T follicular helper cell (primary cell): Measurements from ENCODE around the gene PDGFA.

Experiments used
- DNase-seq: peaks from one replicate; pipeline ENCODE4 v3.0.0-alpha.2; 2020; ENCODE audit warnings: low read depth

PDGFA gene

DNA sequence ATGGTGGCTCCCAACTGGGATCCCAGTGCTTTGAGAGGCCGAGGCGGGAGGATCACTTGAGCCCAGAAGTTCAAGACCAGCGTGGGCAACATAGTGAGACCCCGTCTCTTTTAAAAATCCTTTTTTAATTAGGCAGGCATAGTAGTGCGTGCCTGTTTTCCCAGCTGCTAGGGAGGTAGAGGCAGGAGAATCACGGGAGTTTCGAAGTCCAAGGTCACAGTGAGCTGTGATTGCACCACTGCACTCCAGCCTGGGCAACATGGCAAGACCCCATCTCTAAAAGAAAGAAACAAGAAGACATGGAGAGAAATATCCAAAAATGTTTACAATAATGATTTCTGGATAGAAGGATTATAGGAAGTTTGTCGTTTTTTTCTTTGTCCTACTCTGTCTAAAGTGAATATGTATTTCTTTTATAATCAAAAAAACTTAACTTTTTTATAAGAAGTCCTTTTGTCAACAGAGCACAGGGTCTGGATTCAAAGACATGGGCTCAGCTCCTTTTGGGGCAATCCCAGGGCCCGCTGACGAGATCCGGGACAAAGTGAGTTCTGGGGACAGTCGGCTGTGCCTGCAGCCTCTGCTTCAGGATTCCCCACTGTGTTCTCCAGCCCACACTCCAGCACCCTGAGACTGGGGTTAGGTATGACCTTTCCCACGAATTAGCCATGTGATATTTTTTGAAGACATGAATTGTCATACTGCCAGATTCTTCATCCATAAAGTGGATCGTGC, 45.6 kb downstream of the PDGFA start:
- DNase-seq, result no peak

- no peak for DNase-seq
Measured at GRCh38 chr7:473211-473734, 46.4 kb downstream of the PDGFA start.

DNA sequence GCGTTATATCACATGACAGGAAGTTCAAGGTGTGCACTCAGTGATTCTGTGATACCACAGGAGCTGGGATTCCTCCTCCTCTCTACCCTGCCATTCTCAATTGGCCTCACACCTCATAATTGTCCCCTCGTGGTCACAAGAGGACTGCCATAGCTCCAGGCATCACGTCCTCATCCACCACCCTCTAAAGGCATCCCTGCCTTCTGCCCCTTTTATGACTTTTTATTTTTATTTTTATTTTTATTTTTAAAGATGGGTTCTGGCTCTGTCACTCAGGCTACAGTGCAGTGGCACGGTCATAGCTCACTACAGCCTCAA, 47.0 kb downstream of the PDGFA start:
- DNase-seq, result no peak

DNA sequence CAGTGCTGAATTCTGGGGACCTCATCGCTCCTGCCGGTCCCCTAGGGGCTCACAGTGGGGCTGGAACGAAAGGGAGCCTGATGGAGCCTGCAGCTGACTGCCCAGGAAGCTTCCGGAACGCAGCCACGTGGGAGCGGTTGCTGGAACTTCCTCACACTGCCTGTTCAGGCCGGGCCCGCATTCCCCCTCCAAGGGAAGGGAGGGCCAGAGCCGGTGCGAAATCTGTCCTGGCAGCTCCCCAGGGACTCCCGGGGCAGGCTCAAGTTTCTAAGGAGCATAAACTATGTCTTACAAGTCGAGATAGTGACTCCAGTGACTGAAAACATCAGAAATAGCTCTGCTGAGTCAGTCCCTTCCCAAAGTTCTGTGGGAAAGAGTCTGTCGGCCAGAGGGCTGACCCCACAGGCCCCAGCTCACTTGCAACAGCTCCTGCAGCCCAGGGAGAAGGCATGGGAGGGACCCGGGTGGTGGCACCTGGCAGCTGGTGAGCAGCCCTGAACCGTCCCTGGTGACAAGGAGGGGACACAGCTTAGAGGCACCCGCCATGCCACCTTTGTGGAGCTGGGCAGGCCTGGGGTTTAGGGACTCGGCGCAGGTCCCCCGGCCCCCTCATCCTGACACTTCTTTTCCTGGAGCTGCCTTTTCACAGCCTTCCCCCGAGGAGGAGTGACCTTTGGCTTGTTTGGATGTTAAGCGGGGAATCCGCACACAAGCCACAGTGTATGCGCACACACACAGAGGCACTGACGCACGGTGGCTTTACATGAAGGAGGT, 47.6 kb downstream of the PDGFA start:
- no peak for DNase-seq

GRCh38 chr7:471191-471865, 48.3 kb downstream of the PDGFA start:
- DNase-seq, result no peak

DNA sequence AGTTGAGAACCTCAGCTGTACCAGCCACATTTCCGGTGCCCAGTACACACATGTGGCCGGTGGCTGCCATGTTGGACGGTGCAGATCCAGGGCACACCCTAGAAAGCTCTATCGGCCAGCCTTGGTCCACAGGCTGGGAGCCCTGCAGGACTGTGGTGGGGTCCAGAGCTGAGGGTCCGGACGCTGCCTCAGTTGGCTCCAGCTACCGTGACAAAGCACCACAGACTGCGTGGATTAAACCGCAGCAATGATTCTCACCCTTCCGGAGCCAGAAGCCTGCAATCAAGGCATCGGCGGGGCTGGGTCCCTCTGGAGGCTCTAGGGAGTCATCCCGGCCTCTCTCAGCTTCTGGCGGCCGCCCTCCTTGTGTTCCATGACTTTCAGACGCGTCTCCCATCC, 50.1 kb downstream of the PDGFA start:
- DNase-seq, result no peak

DNA sequence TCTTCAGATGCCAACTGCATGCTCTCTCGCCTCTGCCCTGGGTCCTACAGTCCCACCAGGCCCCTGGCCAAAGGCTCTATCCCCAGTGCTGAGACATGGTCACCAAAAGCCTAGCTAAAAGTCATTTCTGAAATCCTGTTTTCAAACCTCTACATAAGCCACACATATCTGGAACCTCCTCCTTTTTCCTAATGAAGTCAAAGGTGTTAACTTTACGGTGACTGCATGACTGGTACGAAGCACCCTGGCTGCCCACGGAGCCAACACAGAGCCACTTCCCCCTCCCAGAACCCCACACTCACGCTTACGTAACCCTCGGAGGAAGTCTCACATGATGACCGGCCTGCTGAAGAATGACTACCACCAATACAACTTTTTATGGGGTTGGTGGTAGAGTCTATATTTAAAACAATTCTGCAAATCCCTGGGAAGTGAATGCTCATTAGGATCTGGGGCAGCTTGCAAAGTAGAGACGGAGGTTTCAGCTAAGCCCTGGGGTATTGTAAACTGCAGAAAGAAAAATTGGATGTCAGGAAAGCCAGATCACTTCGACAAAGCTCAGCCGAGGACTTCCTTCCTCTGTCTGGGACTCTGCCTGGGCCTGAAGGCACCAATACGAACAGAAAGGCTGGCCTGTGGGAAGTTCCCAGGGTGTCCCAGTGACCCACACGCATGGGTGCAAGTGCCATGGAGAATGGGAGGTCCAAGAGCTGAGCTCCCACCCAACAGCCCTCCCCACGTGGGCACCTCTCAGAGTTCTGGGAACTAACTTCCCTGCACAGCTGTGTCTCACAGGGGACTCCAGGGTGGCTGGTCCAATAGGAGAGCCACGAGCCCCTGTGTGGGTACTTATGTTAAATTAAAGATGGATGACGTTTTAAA, 50.7 kb downstream of the PDGFA start:
- no peak for DNase-seq

GRCh38 chr7:467856-468545, 51.6 kb downstream of the PDGFA start:
- DNase-seq, result no peak

GRCh38 chr7:467393-467828, 52.2 kb downstream of the PDGFA start:
- no peak for DNase-seq

- DNase-seq, result no peak
Measured at GRCh38 chr7:466465-467191, 53.0 kb downstream of the PDGFA start.

DNA sequence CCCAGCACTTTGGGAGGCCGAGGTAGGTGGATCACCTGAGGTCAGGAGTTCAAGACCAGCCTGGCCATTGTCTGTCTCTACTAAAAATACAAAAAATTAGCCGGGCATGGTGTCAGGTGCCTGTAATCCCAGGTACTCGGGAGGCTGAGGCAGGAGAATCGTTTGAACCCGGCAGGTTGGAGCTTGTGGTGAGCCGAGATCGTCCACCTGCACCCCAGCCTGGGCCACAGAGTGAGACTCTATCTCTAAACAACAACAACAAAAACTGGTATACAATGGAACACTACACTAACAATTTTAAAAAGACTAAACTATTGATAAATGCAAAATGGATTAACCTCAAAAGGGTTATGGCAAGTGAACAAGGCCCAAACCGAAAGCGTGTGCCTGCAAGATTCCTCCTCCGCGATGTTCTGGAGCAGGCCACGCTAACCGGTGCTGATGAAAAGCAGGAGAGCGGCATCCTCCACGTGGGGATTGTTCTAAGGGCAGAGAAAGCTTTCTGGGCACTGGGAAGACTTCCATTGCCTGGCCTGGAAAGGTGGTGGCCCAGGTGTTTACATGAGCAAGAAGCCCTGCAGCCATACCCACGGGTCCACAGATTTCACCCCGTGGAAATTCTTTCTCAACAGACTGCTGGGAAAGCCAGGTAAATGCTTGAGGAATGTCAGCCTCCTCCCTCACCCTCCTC, 53.8 kb downstream of the PDGFA start:
- no peak for DNase-seq

DNA sequence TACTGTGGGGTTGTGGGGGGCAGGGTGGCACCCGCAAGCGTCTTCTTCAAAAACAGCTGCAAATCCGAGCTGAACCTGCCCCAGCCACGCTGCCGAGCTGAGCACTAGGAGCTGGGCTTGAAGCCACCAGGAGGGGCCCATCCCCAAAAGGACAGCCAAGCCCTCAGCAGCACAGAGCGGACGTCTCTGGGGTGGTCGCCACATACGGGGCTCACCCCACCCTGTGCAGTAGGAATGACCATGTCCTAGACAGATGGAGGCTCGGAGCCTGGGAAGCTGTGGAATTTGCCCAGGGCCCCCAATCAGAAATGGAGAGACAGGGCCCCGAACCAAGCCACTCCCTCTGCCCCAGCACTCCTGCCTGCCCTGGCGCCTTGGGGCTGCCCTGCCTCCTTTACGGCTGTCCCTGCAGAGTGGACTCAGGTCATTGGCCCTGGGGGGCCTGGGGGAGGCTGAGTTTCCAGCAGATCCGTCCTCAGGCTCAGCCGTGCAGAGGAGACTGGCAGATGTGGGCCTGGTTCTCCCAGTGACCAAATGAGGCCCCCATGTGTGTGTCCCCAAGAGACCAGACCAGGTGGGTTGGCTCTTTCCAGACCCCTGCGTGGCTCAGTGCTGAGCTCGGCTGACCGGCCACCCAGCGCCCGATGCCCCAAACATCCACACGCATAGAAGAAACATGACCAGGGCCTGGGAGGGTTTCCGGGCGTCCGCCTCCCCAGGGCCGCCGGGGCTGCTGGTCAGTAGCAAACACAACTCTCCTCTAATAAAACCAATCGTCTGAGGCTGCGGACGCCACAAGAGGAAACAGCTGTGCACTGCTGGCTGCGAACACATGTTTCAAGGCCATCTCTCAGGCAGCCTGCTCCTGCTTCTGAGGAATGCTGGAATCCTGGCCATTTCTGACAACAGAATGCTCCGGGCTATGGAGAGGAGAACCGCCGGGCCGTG, 54.9 kb downstream of the PDGFA start:
- no peak for DNase-seq

GRCh38 chr7:463817-464453, 55.7 kb downstream of the PDGFA start:
- no peak for DNase-seq

DNA sequence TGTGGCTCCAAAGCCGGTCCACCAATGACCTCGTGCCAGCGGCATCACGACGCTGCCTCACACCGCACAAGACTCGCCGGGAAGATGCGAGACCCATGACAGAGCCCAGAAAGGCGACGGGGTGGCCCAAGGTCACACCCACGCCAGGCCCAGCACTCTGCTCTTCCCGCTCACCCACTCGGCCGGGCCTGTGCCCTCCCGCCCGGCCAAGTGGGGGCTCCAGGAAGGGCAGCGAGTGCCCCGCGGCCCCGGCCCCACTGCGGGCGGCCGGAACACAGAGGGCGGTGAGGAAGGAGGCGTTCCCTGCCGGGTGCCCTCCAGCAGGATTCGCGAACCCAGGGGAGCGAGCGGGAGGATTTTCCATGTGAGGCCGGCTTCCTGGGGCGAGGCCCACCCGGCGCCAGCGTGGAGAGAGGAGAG, 56.3 kb downstream of the PDGFA start:
- DNase-seq, result no peak

GRCh38 chr7:462173-463103, 57.2 kb downstream of the PDGFA start:
- DNase-seq, result no peak

DNA sequence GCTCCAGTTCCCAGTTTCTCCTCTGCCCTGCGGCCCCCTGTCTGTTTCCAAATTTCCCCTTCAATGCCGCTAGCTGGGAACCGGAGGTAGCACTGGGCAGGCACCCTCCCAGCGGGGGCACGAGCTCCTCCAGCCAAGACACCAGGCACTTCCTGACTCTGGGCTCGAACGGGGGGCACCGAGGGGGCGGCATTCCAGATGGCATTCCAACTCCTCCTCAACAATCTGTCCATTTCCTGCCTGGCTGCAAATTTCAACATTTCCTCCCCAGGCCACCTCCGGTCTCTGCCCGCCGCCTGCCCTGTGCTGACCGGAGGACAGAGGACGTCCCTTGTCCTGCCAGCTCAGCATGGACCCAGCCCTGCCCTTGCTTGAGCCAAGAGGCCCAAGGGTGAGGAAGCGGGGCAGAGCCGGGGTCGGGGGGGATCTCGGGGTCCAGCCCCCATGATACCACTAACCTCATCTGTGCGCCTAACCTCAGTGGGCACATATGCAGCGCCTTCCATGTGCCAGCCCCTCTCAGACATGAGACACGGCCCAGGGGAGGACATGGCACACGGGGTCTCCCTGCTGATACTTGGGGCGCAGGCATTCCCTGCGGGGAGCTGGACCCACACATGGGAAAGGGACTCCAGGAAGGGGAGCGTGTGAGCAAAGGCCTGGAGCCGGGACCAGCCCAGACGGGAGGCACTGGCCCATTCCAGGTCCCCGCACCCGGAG, 58.0 kb downstream of the PDGFA start:
- no peak for DNase-seq

GRCh38 chr7:461117-461452, 58.6 kb downstream of the PDGFA start:
- no peak for DNase-seq
